GM19025 (cell line): ENCODE data around the gene BCL7C.

Source experiments
- ATAC-seq: cut with Tn5 transposase; IDR thresholded peaks from one replicate; pipeline ENCODE4 v1.9.1; 2021; ENCODE audit warnings: mild to moderate bottlenecking, low read depth, moderate library complexity; ENCODE audit not compliant: unreplicated experiment

Gene BCL7C

DNA sequence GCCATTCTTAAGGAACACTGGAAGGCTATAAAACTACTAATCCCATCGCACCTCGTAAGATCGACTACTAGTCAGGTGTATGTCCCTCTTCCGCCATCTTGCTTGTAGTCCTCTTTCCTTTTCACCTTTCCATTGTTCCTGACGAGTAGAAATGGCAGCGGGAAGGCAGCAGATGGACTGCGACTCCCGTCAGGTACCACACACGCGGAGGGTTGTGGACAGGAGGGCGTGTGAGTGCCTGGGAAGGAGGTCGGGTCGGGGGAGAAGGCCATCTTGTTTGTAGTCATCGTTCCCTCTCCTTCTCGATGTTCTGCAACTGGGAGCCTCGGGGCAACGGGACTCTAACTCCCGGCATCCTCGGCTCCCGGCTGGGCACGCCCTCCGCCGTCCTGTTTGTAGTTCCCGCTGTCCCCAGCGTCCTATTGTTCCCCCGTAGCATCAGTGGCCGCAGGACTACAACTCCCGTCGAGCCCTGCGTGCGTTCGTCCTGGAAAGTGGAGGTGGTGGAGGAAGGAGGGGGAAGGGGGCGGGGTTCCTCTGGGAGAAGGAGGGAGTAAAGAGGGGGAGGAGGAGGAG is 29.2 kb upstream of the BCL7C start:
- ATAC-seq: peak; percentile 59

DNA sequence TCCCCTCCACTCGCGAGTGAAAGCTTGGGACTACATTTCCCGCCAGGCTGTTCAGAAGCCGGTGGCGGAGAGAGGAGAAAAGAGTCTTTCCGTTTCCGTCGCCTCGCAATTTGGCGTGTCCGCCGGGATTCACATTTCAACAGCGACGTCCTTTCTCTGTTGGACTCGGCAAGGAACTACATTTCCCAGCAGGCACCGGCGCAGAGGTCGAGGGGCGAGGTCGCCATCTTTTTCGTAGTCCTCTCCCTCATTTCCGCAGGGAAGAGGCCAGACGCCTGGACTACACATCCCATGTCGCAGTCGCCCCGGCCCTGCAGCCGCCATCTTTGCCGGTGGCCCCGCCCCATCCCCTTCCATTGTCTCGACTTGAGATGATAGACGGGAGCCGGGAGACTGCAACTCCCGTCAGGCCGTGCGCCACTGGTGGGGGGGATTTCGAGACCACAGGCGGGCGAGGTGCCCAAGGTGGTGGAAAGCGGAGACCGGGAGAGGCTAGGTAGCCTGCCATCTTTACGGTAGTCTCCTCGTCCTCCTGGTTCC is 28.6 kb upstream of the BCL7C start:
- ATAC-seq: peak; percentile 62

DNA sequence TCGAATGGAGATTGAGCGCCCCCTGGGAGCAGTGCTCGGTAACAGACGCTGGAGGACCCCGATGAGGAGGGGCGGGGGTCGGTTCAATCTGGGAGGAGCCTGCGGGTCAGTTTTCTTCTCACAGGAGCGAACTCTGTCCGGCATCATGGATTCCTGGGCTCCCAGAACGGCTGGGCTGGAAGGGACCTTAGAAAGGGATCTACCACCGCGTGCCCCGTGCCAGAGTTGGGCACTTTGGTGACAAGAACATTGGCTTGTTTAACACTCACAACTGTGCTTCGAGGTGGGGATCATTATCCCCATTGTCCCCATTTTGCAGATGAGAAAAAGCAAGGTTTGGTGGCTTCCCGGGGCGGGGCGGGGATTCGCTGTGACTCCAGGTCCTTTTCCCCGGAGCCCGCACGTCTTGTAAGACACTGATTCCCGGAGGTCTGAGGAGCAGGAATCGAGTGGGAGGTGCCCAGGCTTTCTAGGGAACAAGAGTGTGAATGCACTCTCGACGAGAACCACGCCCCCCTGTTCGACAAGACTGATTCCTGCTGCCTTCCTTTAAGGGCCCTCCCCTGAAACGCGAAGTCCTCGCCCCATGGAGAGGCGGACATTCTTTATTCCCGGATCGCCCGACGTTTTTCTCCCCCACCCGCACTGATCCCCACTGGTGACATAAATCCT is 28.0 kb upstream of the BCL7C start:
- ATAC-seq: no peak

DNA sequence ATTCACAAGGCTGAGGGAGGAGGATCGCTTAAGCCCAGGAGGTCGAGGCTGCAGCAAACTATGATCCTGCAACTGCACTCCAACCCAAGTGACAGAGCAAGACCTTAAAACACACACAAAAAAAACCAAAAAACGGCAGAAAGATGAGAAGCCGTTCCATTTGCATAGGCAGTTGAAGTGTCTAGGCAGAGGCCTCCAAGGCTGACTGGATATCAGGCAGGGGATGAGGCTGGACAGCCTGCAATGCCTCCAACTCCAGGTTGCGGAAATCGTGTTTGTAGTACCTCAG is 27.5 kb upstream of the BCL7C start:
- no peak for ATAC-seq

DNA sequence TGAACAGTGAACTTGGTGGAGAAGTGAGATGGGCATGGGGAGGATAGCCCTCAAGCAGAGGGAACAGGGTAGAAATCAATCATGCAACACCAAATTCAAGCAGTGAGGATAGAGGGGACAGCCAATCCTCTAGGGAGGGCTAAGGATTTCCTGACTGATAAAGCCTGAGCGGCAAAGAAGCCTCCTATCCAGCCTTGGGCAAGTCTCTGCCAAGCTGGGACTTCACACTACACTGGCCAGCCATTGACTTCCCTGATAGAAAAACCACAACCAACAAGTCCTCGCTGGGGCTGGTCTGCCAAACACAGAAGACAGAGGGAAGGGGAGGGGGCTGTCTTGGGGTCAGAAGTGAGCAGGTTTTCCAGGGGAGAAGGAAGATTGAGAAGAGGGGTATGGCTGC is 27.0 kb upstream of the BCL7C start:
- no peak for ATAC-seq

DNA sequence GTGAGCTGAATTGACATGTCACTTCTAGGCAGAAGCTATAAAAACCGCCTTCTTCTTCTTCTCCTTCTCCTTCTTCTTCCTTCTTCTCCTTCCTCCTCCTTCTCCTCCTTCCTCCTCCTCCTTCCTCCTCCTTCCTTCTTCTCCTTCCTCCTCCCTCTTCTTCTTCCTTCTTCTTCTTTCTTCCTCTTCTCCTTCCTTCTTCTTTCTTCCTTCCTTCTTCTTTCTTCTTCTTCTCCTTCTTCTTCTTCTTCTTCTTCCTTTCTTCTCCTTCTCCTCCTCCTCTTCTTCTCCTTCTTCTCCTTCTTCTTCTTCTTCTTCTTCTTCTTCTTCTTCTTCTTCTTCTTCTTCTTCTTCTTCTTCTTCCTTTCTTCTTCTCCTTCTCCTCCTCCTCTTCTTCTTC is 24.7 kb upstream of the BCL7C start:
- ATAC-seq: no peak

DNA sequence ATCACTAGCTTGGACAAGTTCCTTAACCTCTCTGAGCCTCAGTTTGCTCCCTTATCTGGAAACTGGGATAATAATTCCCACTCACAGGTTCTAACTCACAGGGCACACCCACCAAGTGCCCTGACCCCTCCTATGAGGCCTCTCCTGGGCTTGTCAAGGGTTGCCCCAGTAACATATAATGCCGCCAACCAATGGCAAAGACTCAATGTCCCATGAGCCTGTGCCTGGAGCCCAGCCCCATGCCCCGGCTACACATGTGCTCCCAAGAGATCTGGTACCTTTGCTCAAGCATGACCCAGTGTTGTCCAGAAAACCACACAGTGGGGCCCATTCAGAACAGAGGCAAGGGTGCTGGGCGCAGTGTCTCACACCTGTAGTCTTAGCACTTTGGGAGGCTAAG is 21.0 kb upstream of the BCL7C start:
- no peak for ATAC-seq

DNA sequence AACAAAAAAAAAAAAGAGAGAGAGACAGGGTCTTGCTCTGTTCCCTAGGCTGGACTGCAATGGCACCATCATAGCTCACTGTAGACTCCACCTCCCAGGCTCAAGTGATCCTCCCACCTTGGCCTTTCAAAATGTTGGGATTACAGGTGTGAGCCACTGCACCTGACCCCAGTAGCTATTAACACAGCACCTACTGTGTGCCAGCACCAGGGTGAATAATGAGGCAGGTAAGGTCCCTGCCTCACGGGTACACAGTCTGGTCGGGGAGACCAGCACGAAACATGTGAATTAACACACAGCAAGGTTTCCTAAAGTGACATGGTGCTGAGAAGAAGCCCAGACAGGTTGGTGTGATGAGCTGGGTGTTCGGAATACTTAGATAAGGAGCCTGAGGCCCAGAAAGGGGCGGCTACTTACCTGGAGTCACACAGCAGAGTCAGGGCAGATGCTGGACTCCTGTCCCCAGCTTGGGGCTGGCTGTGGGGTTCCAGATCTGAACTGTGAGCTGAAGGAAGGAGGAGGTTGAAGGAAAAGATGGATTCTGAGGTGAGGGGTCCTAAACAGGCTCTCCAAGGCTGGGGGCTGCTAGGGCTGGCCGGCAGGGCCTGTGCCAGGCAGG is 19.0 kb upstream of the BCL7C start:
- ATAC-seq: no peak

DNA sequence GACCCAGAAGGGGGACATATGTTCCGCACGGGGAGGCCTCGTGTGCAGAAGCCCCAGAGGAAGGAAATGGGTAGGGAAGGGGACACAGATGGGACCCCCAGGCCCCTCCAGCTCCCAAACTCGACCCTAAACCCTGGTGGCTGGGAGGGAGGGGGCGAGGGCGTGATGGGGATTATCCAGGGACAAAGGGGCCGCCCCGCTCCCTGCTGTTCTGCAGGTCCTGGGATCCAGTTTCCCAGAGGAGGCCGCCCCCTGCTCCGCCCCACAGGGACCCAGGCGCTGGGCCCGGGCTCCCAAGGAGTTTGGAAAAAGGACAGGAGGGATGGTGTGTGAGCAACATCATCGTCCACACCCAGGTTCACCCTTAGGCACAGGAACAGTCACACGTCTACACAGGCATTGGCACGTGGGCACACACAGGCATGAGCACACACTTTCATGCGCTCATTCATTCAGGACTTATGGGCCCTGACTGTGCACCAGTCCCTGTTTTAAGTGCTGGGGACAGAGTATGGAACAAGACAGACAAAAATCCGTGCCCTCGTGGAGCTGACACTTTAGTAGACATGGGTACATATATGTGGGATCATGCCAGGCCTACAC is 16.7 kb upstream of the BCL7C start:
- ATAC-seq: no peak

DNA sequence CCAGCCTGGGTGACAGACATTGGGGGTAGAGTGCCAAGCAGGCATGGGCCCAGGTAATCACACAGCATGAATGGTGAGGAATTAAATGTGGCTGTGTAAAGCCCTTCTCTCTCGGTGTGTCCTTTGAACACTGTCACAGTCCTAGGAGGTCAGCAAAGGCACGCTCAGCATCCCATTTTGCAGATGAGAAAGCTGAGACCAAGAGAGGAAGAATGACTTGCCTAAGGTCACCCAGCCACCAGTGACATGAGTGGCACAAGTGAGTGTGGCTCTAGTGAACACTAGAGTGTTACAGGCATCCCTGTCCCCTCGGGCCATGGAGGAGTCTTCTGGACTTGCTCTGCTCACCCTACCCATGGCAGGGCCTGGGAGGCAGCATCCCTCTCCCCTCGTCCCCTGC is 13.2 kb upstream of the BCL7C start:
- no peak for ATAC-seq

DNA sequence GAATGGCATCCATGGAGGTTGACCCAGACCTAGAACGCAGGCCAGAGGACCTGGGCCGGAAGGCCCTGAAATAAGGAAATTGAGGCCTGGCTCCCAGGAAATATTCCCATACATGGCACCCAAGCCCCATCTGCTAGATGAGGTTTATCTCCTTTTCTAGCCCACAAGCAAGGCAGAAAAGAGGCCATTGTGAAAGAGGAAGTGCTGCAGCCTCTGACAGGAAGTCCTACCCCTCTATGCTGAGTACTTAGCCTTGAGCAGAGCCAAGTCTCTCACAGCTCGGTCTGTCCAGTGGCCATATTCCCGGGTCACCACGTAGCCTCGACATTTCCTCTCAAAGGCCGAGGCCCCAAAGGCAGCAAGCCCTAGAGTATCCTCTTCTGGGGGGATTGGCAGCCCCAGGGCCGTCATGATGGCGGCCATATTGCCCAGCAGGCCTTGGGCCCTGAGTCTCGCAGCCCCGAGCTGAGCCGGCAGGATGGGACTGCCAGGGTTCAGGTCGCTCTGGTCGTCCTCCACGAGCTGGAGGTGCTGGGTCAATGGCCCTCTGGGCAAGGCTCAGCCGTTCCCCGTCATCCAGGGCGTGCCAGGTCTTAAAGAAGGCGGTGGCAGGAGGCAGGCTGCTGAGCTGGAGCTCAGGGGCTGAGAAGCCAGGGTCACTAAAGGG is 10.4 kb upstream of the BCL7C start:
- ATAC-seq: no peak

DNA sequence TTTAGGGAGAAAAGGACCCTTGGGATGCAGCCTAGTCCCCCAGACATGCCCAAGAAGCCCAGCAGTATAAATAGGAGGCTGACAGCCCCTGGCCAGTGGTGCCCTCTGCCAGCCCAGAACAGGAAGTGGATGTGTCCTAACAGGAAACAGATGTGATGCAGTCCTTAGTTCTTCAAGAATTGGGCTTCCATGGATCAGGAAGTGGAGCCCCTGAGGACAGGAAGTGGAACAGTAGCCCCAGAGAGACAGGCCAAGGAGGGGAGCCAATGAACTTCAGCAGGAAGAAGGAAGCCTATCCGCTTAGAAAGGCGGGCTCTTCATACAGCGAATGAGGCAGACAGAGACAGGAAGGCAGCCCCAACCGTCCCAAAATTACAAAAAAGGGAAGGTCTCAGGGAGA is 9.7 kb upstream of the BCL7C start:
- ATAC-seq: no peak

DNA sequence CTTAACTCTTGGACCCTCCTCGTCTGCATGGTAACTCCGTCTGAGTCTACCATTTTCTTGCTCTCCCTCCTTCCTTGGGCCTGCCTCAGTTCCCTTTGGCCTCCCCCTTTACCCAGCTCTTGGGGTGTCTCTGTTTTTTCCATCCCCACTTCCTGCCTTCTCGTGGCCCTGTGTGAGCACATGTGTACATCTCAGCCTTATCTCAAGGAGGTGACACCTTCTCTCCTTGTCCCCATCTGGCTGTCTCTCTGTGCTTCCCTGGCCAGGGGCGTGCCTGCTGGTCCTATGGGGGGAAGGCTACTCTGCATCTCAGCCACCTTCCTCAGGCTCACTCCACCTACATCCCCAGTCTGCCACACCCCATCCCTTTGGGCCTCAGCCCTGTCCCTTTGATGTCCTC is 9.1 kb upstream of the BCL7C start:
- ATAC-seq: no peak

DNA sequence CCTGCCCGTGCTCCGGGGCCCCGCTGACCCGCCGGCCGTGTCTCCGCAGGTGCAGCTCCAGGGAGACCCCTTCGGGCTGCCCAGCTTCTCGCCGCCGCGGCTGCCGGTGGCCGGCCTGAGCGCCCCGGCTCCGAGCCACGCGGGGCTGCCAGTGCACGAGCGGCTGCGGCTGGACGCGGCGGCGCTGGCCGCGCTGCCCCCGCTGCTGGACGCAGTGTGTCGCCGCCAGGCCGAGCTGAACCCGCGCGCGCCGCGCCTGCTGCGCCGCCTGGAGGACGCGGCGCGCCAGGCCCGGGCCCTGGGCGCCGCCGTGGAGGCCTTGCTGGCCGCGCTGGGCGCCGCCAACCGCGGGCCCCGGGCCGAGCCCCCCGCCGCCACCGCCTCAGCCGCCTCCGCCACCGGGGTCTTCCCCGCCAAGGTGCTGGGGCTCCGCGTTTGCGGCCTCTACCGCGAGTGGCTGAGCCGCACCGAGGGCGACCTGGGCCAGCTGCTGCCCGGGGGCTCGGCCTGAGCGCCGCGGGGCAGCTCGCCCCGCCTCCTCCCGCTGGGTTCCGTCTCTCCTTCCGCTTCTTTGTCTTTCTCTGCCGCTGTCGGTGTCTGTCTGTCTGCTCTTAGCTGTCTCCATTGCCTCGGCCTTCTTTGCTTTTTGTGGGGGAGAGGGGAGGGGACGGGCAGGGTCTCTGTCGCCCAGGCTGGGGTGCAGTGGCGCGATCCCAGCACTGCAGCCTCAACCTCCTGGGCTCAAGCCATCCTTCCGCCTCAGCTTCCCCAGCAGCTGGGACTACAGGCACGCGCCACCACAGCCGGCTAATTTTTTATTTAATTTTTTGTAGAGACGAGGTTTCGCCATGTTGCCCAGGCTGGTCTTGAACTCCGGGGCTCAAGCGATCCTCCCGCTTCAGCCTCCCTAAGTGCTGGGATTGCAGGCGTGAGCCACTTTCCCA is 8.4 kb upstream of the BCL7C start:
- ATAC-seq: peak; percentile 79

DNA sequence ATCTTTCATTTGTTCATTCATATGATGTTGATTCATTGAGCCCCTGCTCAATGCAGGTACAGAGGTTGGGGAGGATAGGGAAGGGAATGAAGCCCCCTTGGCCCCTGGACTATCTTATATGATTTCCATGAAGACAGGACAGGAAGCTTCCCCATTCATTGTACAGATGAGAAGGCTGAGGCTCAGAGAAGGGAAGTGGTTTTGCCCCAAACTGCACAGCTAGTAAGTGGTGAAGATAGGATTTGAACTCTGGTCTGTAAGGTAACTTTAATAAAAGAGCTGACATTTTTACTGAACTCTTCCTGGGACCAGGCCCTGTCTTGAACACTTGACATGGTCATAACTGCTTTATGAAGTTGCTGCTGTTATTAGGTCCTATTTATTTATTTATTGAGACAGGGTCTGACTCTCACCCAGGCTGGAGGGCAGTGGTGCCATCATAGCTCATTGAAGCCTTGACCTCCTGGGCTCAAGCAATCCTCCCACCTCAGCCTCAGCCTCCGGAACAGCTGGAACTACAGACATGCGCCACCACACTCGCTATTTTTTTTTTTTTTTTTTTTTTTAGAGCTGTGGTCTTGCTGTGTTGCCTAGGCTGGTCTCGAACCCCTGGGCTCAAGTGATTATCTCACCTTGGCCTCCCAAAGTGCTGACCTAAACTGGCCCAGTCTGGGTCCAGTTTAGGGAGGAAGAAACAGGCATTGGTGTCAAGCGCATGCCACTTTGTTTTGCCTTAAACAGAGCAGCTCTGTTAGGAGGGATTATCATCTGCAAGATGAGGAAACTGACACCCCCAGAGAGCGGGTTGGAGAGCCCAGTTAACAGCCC is 7.5 kb upstream of the BCL7C start:
- no peak for ATAC-seq

DNA sequence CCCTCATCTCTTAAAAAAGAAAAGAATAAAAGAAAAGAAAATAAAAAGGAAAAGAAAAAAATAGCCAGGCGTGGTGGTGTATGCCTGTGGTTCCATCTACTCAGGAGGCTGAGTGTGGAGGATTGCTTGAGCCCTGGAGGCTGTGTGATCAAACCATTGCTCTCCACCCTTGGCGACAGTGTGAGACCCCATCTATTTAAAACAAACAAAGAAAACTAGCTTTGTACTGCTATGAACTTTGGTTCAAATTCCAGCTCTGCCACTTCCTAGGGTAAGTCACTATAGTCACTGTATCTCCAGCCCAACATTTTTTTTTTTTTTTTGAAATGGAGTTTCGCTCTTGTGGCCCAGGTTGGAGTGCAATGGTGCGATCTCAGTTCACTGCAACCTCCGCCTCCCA is 6.7 kb upstream of the BCL7C start:
- no peak for ATAC-seq

DNA sequence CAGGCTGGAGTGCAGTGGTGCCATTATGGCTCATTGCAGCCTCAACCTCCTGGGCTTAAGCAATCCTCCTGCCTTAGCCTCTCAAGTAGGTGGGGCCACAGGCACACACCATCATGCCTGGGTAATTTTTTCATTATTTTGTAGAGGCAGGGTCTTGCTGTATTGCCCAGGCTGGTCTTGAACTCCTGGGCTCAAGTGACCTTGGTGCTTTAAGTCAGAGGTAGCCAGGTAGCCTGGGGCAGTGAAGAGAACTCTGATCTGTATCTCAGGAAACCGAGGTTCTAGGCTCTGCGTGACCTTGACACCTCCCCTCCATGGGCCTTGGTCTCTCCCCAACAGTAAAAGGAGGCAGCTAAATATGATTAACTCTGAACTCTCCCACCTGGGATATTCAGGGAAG is 5.9 kb upstream of the BCL7C start:
- no peak for ATAC-seq

DNA sequence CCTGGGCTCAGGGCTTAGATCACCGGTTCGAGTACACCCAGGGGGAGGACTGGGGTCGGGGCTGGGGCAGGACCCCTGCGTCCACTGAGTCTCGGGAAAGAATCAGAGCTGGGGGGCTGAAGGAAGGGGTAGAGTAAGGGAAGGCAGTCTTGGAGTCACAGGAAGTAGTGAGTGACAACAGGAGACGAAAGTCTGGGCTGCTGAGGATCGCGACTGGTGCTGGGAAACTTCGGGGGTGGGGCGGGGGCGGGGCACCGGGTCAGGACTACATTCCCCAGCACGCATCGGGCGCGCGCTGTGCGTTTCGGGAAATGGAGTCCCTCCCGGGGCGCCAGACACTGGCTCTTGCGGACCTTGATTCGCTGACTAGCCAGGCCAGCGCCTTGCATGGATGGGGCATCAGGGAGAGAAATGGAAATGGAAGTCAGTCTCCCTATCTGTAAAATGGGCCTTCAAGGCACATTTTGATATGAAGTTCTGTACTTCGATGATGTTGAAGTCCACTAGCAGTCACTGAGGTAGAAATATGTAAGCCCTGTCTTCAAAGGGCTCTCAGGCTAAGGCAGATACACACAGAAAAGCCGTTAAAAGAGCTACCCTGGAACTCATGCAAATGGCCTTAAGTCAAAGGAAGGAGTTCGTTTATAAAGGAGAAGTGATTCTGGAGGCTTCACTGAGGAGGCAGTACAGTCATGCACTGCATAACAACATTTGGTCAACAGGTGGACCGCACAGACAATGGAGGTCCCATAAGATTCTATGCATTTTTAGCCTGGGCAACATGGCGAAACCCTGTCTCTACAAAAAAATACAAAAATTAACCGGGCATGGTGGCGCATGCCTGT is 3.2 kb upstream of the BCL7C start:
- peak; percentile 28 for ATAC-seq
